Activated T-cell treated with anti-CD3 and anti-CD28 coated beads, Interleukin-2, amount 50 U/mL, for 24 hours (primary cell): ENCODE data around the gene SF3A1.

Experiments
- DNase-seq: peaks from one replicate; pipeline ENCODE4 v3.0.0-alpha.2; 2020
- H3K27ac Mint-ChIP-seq: 2 replicates; pipeline ENCODE4 v1.8.0; 2020; ENCODE audit warnings: mild to moderate bottlenecking, mixed read lengths
- H3K27me3 Mint-ChIP-seq: 2 replicates; pipeline ENCODE4 v1.8.0; 2020; ENCODE audit warnings: mixed read lengths
- H3K36me3 Mint-ChIP-seq: 2 replicates; pipeline ENCODE4 v1.8.0; 2020; ENCODE audit warnings: low read depth, mixed read lengths
- H3K4me1 Mint-ChIP-seq: 2 replicates; pipeline ENCODE4 v1.8.0; 2020; ENCODE audit warnings: low read depth, mixed read lengths
- H3K4me3 Mint-ChIP-seq: 2 replicates; pipeline ENCODE4 v1.8.0; 2020; ENCODE audit warnings: mild to moderate bottlenecking, moderate library complexity, mixed read lengths
- H3K9me3 Mint-ChIP-seq: 2 replicates; pipeline ENCODE4 v1.8.0; 2020; ENCODE audit warnings: mixed read lengths

Gene SF3A1

DNA sequence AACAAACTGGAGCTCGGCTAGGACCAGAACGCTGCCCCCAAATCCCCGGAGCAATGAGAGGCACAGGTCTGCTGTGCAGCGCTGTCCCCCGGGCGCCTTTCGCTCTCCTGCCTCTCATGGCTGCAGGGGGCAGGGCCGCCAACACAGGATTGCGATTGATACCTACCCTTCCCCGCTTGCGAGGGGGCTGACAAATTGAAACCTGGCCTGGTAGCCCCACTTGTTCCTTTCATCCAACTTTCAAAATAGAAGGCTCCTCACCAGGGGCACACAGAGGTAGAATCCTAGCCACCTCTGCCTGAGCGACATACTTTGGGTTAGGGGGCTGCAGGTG lies 66.7 kb downstream of the SF3A1 start:
- peaks cover 34% of the 10 kb centered on the region for H3K4me1 Mint-ChIP-seq
- H3K27ac Mint-ChIP-seq: peak overlapping the region; percentile 79
- DNase-seq: no peak
- no peaks in the 10 kb centered on the region for H3K9me3 Mint-ChIP-seq
- H3K36me3 Mint-ChIP-seq: peaks cover 28% of the 10 kb centered on the region
- no peaks in the 10 kb centered on the region for H3K27me3 Mint-ChIP-seq
- peak overlapping the region; percentile 75 for H3K4me3 Mint-ChIP-seq

DNA sequence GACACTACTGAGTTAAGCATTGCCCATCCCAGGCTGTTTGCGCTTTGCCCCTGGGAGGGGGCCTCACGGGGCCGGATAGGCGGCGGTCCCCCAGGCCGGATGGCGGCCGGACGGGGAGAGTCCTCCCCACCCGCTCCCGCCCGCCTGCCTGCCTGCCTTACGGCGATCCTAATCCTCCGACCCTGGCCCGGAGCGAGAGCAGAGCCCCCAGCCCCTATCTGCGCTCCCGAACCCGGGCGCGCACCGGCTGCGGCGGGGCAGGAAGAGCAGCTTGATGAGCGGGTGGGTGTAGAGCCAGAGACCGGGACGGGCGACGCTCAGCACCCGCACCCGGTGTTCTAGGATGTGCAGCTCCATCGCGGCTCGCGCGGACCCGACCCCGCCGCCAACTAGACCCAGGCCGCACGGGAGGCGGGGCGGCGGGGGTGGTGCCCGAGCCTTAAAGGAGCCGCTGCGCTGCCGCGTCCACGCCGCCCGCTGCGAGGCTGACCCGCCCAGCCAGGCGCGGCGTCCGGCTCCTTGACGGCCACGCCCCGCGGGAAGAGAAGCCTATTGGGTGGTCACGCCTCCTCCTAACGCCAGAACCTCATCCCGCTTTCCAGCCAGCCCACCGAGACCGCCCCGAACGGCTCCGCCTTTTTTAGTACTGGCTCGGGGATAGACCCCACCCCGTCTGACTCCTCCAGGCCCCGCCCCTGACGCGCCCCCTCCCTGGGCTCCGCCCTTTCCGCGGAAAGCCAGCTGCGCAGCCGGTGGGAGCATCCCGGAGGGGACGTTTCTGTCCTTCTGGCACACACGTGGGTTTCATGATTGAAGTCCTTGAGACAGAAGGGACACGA lies 67.3 kb downstream of the SF3A1 start, which contains the start of gene CASTOR1:
Gene CASTOR1 (minus strand): TSS at position 365 of the 839 bp plus-strand sequence. CDS start 8 bp downstream, at position 357.
- Mint-ChIP-seq H3K9me3 (no peaks in the 10 kb centered on the region), H3K4me3 (peak within 1 kb of the TSS; percentile 75), H3K4me1 (peaks cover 34% of the 10 kb centered on the region), H3K27me3 (no peaks in the 10 kb centered on the region), H3K27ac (peak within 1 kb of the TSS; percentile 79), H3K36me3 (peaks cover 26% of the 10 kb centered on the region)
- peak; percentile 94 for DNase-seq

DNA sequence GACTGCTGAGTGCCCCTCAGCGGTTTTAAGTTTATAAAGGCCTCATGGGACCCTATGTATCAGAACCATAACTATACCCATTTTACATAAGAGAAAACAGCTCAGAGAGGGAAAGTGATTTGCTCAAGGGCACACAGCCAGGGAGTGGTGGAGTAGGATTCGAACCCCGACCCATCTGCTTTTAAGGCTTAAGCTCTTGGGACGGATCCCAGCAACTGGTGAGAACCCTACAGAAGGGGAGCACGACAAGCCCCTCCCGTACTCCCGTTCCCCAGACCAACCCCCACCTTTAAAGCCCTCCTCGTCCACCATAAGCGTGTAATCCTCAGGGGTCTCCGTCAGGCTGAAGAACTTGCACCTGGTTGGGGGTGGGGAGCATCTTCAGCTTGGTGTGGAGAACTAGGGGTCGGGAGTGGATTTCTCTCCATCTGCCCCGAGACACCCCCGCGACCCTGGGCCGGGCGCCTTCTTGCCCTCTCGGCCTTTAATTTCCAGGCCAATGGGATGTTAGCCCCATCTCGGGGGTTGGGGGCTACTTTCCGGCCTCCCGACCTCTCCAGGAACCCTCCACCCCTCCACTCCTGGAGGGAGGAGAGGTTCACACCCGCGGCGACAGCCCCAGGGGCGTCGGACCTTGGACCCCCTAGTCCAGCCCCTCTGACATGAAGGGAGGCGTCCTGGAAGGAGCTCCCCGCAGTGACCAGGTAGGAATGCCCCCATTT lies 68.1 kb downstream of the SF3A1 start:
- Mint-ChIP-seq H3K27me3 (no peaks in the 10 kb centered on the region), H3K36me3 (peaks cover 19% of the 10 kb centered on the region), H3K4me3 (peak overlapping the region; percentile 75)

DNA sequence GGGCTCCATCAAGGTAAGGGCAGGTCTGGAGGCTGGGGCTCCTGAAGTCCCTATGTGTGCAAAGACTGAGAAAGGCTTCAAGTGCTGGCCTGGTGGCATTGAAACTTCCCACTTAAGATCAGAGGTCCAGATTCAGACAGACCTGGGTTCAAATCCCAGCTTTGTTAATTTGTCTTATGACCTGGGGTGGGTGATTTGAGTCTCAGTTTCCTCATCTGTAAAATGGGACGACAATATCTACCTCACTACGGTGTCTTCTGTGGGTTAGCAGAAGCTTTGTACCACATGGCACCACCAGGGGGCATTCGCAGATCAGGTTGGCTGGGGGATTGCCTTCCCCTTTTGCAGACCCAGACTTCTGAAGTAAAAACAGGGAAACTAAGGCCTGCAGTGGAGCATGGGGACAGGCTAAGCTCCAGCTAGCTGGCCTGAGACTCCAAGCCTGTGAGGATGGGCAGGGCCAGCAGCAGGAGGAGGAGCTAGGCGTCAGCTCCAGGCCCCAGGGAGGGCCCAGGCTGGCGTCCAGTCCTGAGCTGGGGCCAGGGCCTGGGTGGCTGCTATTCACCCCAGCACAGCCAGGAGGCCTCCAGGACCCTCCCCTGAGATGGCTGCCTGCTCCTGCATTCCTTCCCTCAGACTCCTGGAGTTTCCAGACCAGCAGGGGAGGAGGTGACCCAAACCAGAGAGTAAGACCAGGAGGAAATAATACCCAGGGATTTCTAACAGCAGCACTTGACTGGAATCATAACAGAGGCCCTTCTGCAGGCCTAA lies 68.9 kb downstream of the SF3A1 start:
- peak; percentile 92 for DNase-seq
- peak overlapping the region; percentile 75 for H3K4me3 Mint-ChIP-seq
- H3K4me1 Mint-ChIP-seq: peaks cover 40% of the 10 kb centered on the region
- H3K9me3 Mint-ChIP-seq: no peaks in the 10 kb centered on the region
- H3K36me3 Mint-ChIP-seq: peaks cover 11% of the 10 kb centered on the region
- H3K27me3 Mint-ChIP-seq: no peaks in the 10 kb centered on the region
- no peak overlapping the region for H3K27ac Mint-ChIP-seq

More for the DNA sequence above, 68.1 kb downstream of the SF3A1 start:
- Mint-ChIP-seq H3K9me3 (no peaks in the 10 kb centered on the region), H3K27ac (no peak overlapping the region), H3K4me1 (peaks cover 34% of the 10 kb centered on the region)
- no peak for DNase-seq

DNA sequence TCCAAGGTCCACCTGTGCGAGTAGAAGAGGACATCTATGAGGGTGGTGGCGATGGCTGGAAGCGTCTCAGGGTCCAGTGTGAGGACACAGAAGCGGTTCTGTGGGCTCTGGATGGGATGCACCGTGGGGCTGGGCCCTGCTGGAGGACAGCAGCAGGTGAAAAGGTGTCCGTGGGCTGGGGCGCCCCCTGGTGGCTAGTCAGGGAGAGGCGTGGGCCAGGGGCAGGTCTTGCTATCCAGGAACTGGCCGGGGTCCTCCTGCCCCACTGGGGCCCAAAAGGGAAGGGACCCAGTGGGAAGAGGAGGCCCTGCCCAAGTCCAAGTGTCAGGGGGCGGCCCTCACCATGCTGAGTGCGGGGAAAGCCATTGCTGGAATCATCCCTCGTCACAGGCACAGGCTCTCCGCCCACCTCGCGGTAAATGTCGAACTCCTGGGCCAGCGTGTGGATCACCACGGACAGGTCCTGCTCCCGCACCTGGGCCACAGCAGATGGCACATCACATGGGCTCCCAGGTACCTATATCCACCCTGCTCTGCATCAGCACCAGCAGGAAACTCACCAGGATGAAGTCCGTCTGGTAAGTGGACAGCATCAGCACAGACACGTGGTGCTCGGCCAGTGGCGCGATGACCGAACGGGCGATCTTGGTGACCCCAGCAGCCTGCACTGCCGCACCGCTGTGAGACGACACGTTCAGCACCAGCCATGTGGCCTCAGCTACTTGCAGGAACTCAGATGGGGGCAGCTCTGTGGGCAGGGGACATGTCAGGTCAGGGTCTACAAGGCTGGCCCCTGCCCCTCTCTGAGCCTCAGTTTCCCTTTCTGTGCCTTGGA lies 69.7 kb downstream of the SF3A1 start:
- Mint-ChIP-seq H3K9me3 (no peaks in the 10 kb centered on the region), H3K36me3 (peaks cover 8% of the 10 kb centered on the region), H3K4me1 (peaks cover 42% of the 10 kb centered on the region), H3K27ac (peak overlapping the region; percentile 37), H3K4me3 (no peak overlapping the region), H3K27me3 (no peaks in the 10 kb centered on the region)
- DNase-seq: peak; percentile 93

DNA sequence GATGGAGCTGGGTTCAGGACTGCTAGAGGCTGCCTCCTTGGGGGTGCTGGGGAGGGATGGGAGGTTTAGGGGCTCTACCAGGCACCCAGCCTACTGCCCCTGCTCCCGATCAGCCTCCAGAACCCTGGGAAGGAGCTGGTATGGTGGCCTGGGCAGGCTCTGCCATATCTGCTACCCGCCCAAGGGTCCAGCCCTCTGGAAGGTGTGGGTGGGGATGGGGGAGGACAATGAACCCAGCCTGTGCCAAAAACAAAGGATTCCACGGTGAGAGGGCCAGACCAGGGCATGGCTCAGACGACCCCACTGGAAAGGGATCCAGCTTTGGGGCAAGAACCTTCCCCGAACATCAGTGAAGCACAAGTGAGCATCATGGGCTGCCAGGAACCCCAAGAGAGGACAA lies 70.4 kb downstream of the SF3A1 start:
- peaks cover 3% of the 10 kb centered on the region for H3K36me3 Mint-ChIP-seq
- peaks cover 39% of the 10 kb centered on the region for H3K4me1 Mint-ChIP-seq
- H3K27me3 Mint-ChIP-seq: no peaks in the 10 kb centered on the region
- no peaks in the 10 kb centered on the region for H3K9me3 Mint-ChIP-seq
- no peak overlapping the region for H3K4me3 Mint-ChIP-seq
- no peak for DNase-seq
- no peak overlapping the region for H3K27ac Mint-ChIP-seq

DNA sequence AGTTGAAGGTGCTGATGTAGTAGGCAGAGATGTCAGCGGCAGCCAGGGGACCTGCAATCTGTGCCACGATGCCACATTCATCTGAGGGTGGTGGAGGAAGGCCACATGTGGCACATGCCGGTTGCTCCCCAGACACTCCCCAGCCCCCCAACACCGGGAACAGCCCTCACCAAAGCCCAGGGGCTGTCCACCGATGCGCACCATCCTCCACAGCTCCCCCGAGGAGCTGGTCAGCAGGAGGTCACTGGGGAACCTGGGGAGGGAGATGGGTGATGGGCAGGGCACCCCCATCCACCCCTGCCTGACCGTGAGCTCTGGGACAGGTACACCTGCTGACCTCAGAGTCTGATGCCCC lies 70.9 kb downstream of the SF3A1 start:
- no peak for DNase-seq
- H3K27ac Mint-ChIP-seq: no peak overlapping the region
- no peak overlapping the region for H3K4me3 Mint-ChIP-seq
- no peaks in the 10 kb centered on the region for H3K27me3 Mint-ChIP-seq
- no peaks in the 10 kb centered on the region for H3K9me3 Mint-ChIP-seq
- no peaks in the 10 kb centered on the region for H3K36me3 Mint-ChIP-seq
- H3K4me1 Mint-ChIP-seq: peaks cover 34% of the 10 kb centered on the region

DNA sequence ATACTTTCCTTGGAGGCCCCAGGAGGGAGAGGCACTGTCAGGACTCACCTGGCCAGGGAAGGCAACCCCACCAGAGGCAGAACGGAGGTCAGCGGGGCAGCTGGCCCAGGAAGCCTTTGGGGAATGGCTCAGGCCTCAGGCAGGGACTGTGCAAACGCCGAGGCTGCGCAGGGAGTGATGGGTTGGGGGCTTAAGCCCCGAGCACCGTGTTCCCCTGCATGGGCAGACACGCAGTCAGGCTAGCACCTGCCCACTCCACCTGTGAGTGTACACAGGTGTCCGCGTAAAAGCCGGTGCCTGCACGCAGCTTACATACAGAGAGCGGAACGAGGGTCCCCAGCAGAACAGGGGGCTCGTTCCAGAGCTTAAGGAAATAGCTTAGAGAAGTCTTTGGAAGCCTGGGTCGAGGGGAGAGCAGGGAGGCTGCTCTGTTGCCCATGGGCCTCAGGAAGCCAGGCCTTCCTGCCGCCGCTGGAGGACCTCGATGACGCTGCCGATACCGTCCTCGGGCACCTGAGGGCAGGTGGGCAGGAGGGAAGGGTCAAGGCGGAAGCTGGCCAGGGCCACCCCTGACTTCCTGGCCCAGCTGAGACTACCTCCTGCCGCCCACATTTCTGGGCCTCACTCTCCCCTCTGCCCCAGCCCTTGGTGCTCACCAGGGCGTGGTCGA lies 71.4 kb downstream of the SF3A1 start:
- no peaks in the 10 kb centered on the region for H3K27me3 Mint-ChIP-seq
- H3K27ac Mint-ChIP-seq: no peak overlapping the region
- DNase-seq: no peak
- no peaks in the 10 kb centered on the region for H3K36me3 Mint-ChIP-seq
- no peaks in the 10 kb centered on the region for H3K9me3 Mint-ChIP-seq
- peaks cover 29% of the 10 kb centered on the region for H3K4me1 Mint-ChIP-seq
- no peak overlapping the region for H3K4me3 Mint-ChIP-seq

DNA sequence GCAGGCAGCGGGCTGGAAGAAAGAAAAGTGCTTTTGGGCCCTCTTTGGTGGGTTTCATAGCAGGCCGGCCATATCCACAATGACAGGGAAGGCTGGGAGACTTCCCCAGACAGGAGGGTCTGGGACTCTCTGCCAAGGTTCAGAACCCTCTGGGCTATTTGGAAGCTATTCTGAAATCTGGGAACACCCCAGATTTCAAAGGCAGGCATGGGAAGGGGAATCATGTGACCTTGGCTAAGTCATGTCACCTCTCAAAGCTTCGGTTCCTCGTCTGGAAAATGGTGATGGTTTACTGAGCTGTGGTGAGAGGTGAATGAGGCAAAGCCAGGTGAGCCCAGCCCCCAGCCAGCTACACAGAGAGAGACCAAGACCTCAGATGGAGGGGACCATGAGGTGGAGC lies 72.0 kb downstream of the SF3A1 start:
- Mint-ChIP-seq H3K4me1 (peaks cover 24% of the 10 kb centered on the region), H3K27me3 (no peaks in the 10 kb centered on the region), H3K27ac (no peak overlapping the region), H3K4me3 (no peak overlapping the region), H3K36me3 (no peaks in the 10 kb centered on the region), H3K9me3 (no peaks in the 10 kb centered on the region)
- DNase-seq: no peak

DNA sequence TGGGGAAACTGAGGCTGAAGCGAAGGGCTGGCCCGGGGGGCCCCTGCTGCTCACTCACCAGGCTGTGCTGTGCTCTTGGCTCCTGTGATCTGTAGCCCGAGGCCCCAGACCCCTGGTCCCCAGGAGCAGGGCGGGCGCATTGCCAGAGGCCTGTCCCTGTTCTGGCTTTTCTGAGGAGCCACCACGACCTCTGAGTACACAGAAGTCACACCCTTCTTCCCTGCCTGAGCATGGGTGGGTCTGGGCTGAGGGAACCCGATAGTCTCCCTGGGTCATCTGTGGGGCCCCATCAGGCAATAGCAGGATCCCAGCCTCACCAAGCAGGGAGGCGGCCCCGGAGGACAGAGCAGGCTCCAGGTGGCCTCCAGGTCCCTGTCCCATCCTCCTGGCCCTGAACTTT lies 72.5 kb downstream of the SF3A1 start:
- H3K27ac Mint-ChIP-seq: no peak overlapping the region
- no peak overlapping the region for H3K4me3 Mint-ChIP-seq
- H3K9me3 Mint-ChIP-seq: no peaks in the 10 kb centered on the region
- no peaks in the 10 kb centered on the region for H3K36me3 Mint-ChIP-seq
- H3K27me3 Mint-ChIP-seq: no peaks in the 10 kb centered on the region
- H3K4me1 Mint-ChIP-seq: peaks cover 29% of the 10 kb centered on the region
- no peak for DNase-seq

DNA sequence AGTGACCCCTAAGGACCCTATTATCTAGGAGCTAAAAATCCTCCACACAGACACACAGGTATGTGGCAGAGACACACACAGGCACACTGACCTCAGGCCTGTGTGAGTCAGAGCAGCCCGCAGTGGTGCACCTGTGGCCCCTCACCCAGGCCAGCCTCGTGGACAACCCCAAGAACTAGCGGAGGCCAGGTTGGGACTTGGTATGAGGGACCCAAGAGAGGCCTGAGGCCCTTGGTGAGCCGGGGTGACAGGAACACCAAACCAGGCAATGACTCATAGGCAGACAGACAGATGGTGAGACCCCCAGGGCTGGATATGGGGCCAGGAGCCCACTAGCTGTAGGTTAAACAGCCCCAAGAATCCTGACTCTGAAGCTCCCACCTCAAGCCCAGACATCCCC lies 73.4 kb downstream of the SF3A1 start:
- H3K27me3 Mint-ChIP-seq: no peaks in the 10 kb centered on the region
- no peaks in the 10 kb centered on the region for H3K9me3 Mint-ChIP-seq
- H3K4me1 Mint-ChIP-seq: peaks cover 28% of the 10 kb centered on the region
- DNase-seq: no peak
- H3K27ac Mint-ChIP-seq: no peak overlapping the region
- H3K4me3 Mint-ChIP-seq: no peak overlapping the region
- no peaks in the 10 kb centered on the region for H3K36me3 Mint-ChIP-seq

DNA sequence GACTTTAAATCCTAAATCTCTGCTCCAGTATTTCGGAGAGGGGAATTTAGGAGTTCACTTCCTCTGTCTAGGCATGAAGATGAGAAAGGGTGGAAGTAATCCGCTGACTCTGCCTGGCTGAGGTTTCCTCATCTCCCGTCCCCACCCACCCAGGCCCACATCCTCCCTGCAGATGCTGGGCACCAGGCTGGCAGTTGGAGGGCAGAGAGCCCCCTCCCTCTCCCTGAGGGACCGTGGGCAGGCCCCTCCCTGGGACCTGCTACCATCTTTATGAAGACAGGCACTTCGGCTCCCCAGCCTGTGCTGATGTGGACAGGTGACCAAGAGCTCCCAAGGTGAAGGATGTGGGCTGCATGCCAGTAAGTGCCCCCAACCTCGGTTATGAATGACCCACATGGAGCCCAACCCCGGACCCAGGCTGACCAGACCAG lies 74.1 kb downstream of the SF3A1 start:
- no peaks in the 10 kb centered on the region for H3K9me3 Mint-ChIP-seq
- H3K4me3 Mint-ChIP-seq: no peak overlapping the region
- H3K27me3 Mint-ChIP-seq: no peaks in the 10 kb centered on the region
- H3K4me1 Mint-ChIP-seq: peaks cover 27% of the 10 kb centered on the region
- no peak for DNase-seq
- H3K27ac Mint-ChIP-seq: no peak overlapping the region
- H3K36me3 Mint-ChIP-seq: no peaks in the 10 kb centered on the region
